GM23248 (cell line): ENCODE measurements around the gene ZBTB32.

Experiments
- EZH2 ChIP-seq: fragments of 200-600 bp; sonication (generic); IDR thresholded peaks from 2 replicates; pipeline ENCODE4 v1.6.1; 2018; ENCODE audit warnings: antibody characterized with exemption, mild to moderate bottlenecking; ENCODE audit not compliant: insufficient read depth, poor library complexity, severe bottlenecking
- EZH2phosphoT487 ChIP-seq: fragments of 200-600 bp; sonication (generic); IDR thresholded peaks from 2 replicates; pipeline ENCODE4 v1.6.1; 2018; ENCODE audit warnings: antibody characterized with exemption, moderate library complexity, mild to moderate bottlenecking, low read depth; ENCODE audit not compliant: insufficient read depth

GRCh38 chr19:35731779-35732405, 27.5 kb downstream of the ZBTB32 start:
- no peak for TF ChIP-seq EZH2phosphoT487
- no peak for TF ChIP-seq EZH2
